22Rv1 (cell line): ENCODE data around the gene RRM2.

Experiments
- ZFX ChIP-seq: fragments of 450-650 bp; IDR thresholded peaks from 2 replicates; pipeline ENCODE4 v1.6.1; 2017; ENCODE audit warnings: antibody characterized with exemption, borderline replicate concordance
- TF ChIP-seq, protein P1 (sequence below): fragments of 450-650 bp; IDR thresholded peaks from 2 replicates; pipeline ENCODE4 v1.5.1; 2017; ENCODE audit warnings: mild to moderate bottlenecking

DNA sequence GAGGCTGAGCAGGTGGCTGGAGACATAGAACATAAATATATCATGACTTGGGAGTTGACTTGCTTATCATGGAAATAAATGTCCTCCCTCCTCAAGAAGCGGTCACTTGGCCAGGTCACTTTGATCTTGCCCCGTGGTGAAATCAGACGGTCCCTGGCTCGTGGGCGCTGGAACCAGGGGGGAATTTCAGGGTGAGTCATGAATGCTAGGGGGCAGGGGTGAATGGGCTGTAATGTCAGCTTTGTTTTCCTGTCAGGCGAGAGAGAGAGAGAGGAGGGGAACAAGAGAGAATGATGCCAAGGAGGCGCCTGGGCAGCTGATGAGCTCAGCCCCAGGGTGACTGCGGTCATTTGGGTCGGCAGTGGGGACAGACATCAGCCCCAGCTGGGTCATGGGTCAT is 47.7 kb downstream of the RRM2 start:
- TF ChIP-seq, protein P1, sequence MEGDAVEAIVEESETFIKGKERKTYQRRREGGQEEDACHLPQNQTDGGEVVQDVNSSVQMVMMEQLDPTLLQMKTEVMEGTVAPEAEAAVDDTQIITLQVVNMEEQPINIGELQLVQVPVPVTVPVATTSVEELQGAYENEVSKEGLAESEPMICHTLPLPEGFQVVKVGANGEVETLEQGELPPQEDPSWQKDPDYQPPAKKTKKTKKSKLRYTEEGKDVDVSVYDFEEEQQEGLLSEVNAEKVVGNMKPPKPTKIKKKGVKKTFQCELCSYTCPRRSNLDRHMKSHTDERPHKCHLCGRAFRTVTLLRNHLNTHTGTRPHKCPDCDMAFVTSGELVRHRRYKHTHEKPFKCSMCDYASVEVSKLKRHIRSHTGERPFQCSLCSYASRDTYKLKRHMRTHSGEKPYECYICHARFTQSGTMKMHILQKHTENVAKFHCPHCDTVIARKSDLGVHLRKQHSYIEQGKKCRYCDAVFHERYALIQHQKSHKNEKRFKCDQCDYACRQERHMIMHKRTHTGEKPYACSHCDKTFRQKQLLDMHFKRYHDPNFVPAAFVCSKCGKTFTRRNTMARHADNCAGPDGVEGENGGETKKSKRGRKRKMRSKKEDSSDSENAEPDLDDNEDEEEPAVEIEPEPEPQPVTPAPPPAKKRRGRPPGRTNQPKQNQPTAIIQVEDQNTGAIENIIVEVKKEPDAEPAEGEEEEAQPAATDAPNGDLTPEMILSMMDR, result no peak
- TF ChIP-seq ZFX, result no peak
